ENCODE measurements around the gene C4BPB. TPM values are rescaled to one million over a fixed set of nuclear protein-coding genes. Genes with fewer than 3 reads are reported as not detected.
A peak's percentile ranks its signal among the peaks of the same experiment; 100 is the strongest.

Gene C4BPB
- total RNA-seq, 1 experiment from 2014 or later: not detected

GRCh38 chr1:207071426-207071825, 17.2 kb upstream of the C4BPB start:
- BruUV-seq (replicated peaks): no TSS peak
- CTCF ChIA-PET: no interaction called here

GRCh38 chr1:207072233-207072632, 16.4 kb upstream of the C4BPB start:
- intact Hi-C loops (cut with micrococcal nuclease): no loop called here
- no peak for DNase-seq
- H3K9me2 ChIP-seq (replicated peaks; ENCODE audit: low read length): no peaks in the 10 kb centered on the region
- ATAC-seq: no peak
- no peak overlapping the region for H3K4me2 ChIP-seq (ENCODE audit: low read length)
- no peaks in the 10 kb centered on the region for H3K79me2 ChIP-seq (ENCODE audit: low read length)
- H4K20me1 ChIP-seq (ENCODE audit: low read length): no peaks in the 10 kb centered on the region
- peaks cover 16% of the 10 kb centered on the region for H3K4me1 ChIP-seq (ENCODE audit: insufficient read depth, low read length)
- peaks cover 68% of the 10 kb centered on the region for H3K36me3 ChIP-seq (ENCODE audit: low read depth, low read length)
- TF ChIP-seq EZH2 (IDR thresholded peaks at IDR 0.05; ENCODE audit: low read length, unreplicated experiment): no peak
- no peak for TF ChIP-seq CTCF (conservative IDR thresholded peaks at IDR 0.05; ENCODE audit: low read depth, low read length)
- TF ChIP-seq EZH2phosphoT487 (IDR thresholded peaks at IDR 0.05; ENCODE audit: borderline replicate concordance, low read length): no peak
- ChIA-PET CTCF (no interaction called here), POLR2A (ENCODE audit: unreplicated experiment) (no interaction called here)
- no TSS peak for BruUV-seq (replicated peaks)
- H3K27me3 ChIP-seq (ENCODE audit: low read length): no peaks in the 10 kb centered on the region
- H3K4me3 ChIP-seq (ENCODE audit: low read length): no peak overlapping the region
- H3K9ac ChIP-seq (ENCODE audit: low read length): no peak overlapping the region
- no peak overlapping the region for H2AFZ ChIP-seq (ENCODE audit: low read length)
- peaks cover 6% of the 10 kb centered on the region for H3F3A ChIP-seq (ENCODE audit: low read length, unreplicated experiment)
- no peak overlapping the region for H3K27ac ChIP-seq (ENCODE audit: low read length)
- no peaks in the 10 kb centered on the region for H3K9me3 ChIP-seq (ENCODE audit: low read length)

More at GRCh38 chr1:207071426-207071825, 17.2 kb upstream of the C4BPB start:
- no peaks in the 10 kb centered on the region for H3K27me3 ChIP-seq (ENCODE audit: low read length)
- no peak overlapping the region for H3K4me2 ChIP-seq (ENCODE audit: low read length)
- no peak overlapping the region for H2AFZ ChIP-seq (ENCODE audit: low read length)
- H3F3A ChIP-seq (ENCODE audit: low read length, unreplicated experiment): peaks cover 6% of the 10 kb centered on the region
- TF ChIP-seq EZH2phosphoT487 (IDR thresholded peaks at IDR 0.05; ENCODE audit: borderline replicate concordance, low read length): no peak
- H3K4me3 ChIP-seq (ENCODE audit: low read length): no peak overlapping the region
- no peaks in the 10 kb centered on the region for H3K9me3 ChIP-seq (ENCODE audit: low read length)
- H3K9me2 ChIP-seq (replicated peaks; ENCODE audit: low read length): no peaks in the 10 kb centered on the region
- no peak for DNase-seq
- no peak overlapping the region for H3K9ac ChIP-seq (ENCODE audit: low read length)
- no peak overlapping the region for H3K27ac ChIP-seq (ENCODE audit: low read length)
- peaks cover 16% of the 10 kb centered on the region for H3K4me1 ChIP-seq (ENCODE audit: insufficient read depth, low read length)
- H3K36me3 ChIP-seq (ENCODE audit: low read depth, low read length): peaks cover 73% of the 10 kb centered on the region
- no peaks in the 10 kb centered on the region for H4K20me1 ChIP-seq (ENCODE audit: low read length)
- no peaks in the 10 kb centered on the region for H3K79me2 ChIP-seq (ENCODE audit: low read length)
- ATAC-seq: no peak
- intact Hi-C loops (cut with micrococcal nuclease): no loop called here
- POLR2A ChIA-PET (ENCODE audit: unreplicated experiment): no interaction called here

GRCh38 chr1:207073906-207074820, 14.5 kb upstream of the C4BPB start:
- Histone ChIP-seq H3K4me2 (ENCODE audit: low read length) (0 out of 2 replicates have a peak overlapping the region, but pooled peaks have one; percentile 1), H2AFZ (ENCODE audit: low read length) (no peak overlapping the region), H3K9me3 (ENCODE audit: low read length) (no peaks in the 10 kb centered on the region), H3K4me3 (ENCODE audit: low read length) (no peak overlapping the region), H3K27ac (ENCODE audit: low read length) (peak overlapping the region; percentile 42), H3K9ac (ENCODE audit: low read length) (no peak overlapping the region), H4K20me1 (ENCODE audit: low read length) (no peaks in the 10 kb centered on the region), H3F3A (ENCODE audit: low read length, unreplicated experiment) (peaks cover 6% of the 10 kb centered on the region), H3K4me1 (ENCODE audit: insufficient read depth, low read length) (peaks cover 21% of the 10 kb centered on the region), H3K36me3 (ENCODE audit: low read depth, low read length) (peaks cover 57% of the 10 kb centered on the region), H3K9me2 (replicated peaks; ENCODE audit: low read length) (no peaks in the 10 kb centered on the region), H3K79me2 (ENCODE audit: low read length) (no peaks in the 10 kb centered on the region), H3K27me3 (ENCODE audit: low read length) (no peaks in the 10 kb centered on the region)
- DNase-seq: peak; percentile 90
- peak; percentile 86 for ATAC-seq
- ChIA-PET POLR2A (ENCODE audit: unreplicated experiment) (interaction anchor here (0.5 to 1.6 kb wide), 6 partner anchors 21 to 268 kb away, joined by 3 to 8 read pairs (median 3); partner anchors contain the start of genes C1orf116 and PFKFB2), CTCF (interaction anchor here (0.8 kb wide), 1 partner anchor 162 kb away, joined by 4 read pairs; no protein-coding TSS in a partner anchor)
- no TSS peak for BruUV-seq (replicated peaks)
- no peak for TF ChIP-seq EZH2phosphoT487 (IDR thresholded peaks at IDR 0.05; ENCODE audit: borderline replicate concordance, low read length)
- no peak for TF ChIP-seq CTCF (conservative IDR thresholded peaks at IDR 0.05; ENCODE audit: low read depth, low read length)
- no peak for TF ChIP-seq EZH2 (IDR thresholded peaks at IDR 0.05; ENCODE audit: low read length, unreplicated experiment)
- intact Hi-C loops (cut with micrococcal nuclease): no loop called here
